Body of pancreas (tissue), 4 donors: ENCODE measurements around the gene SIRT7. TPM values are rescaled to one million over a fixed set of nuclear protein-coding genes. Genes with fewer than 3 reads are reported as not detected.

ENCODE experiments used
- ATAC-seq: fragments of 150-250 bp; one replicate; pipeline ENCODE4 v1.9.1; 2016
- DNase-seq, 4 donors: peaks; one replicate each; pipeline ENCODE4 v3.0.0-alpha.2; 2019
- H3K27ac ChIP-seq, 4 donors: fragments of 200-600 bp; sonication (generic); 1 replicate in 3 of 4; 2 replicates in 1 of 4; pipeline versions ENCODE4 v1.5.1 to v1.6.1; 2016 to 2019; ENCODE audit warnings: mild to moderate bottlenecking in 1 of 4, mixed read lengths in 1 of 4, moderate library complexity in 1 of 4
- H3K27me3 ChIP-seq, 2 donors: fragments of 200-600 bp; sonication (generic); one replicate each; pipeline ENCODE4 v1.6.0; 2016; ENCODE audit warnings: mild to moderate bottlenecking in 1 of 2
- H3K36me3 ChIP-seq, 2 donors: fragments of 200-600 bp; sonication (generic); replicated peaks in 1 of 2; 2 replicates each; pipeline ENCODE4 v1.5.1; 2016; ENCODE audit warnings: low read depth in 2 of 2; ENCODE audit not compliant: insufficient read depth in 1 of 2
- H3K4me1 ChIP-seq: fragments of 200-600 bp; sonication (generic); one replicate; pipeline ENCODE4 v1.6.0; 2016
- H3K4me3 ChIP-seq, 2 donors: fragments of 200-600 bp; sonication (generic); 1 replicate in 1 of 2; 2 replicates in 1 of 2; pipeline ENCODE4 v1.5.1; 2016 to 2019
- H3K9me3 ChIP-seq, 3 donors: fragments of 200-600 bp; sonication (generic); 1 replicate in 2 of 3; 2 replicates in 1 of 3; pipeline ENCODE4 v1.5.1; 2016
- POLR2A ChIP-seq, 3 donors: fragments of 450-650 bp; IDR thresholded peaks; one replicate each; pipeline ENCODE4 v1.6.1; 2016; ENCODE audit warnings: antibody characterized with exemption in 3 of 3, mild to moderate bottlenecking in 2 of 3
- WGBS, 2 donors: methylation state at CpG; one replicate each; pipeline ENCODE4 v1.1.5; 2017; 5-methylcytosine and 5-hydroxymethylcytosine counted together
- intact Hi-C: fragments of 100-400 bp; cut with DNase I; formaldehyde crosslinking; loops from one replicate; pipeline ENCODE4 v1.15.1; 2023
- total RNA-seq, 2 donors: library from RNA; depleted of rRNA; stranded (reverse); fragments of >200 nt; gene quantifications; one replicate each; pipeline ENCODE4 v1.1.0, GENCODE V29; 2016
- TF ChIP-seq, protein P1 (sequence below), 7 experiments: fragments of 450-650 bp in 4 of 7; fragments of 200-600 bp in 3 of 7; sonication (generic) in 3 of 7; IDR thresholded peaks; one replicate each; pipeline ENCODE4 v1.5.1; 2016 to 2019; ENCODE audit warnings: antibody characterized with exemption in 7 of 7

SIRT7 gene
- total RNA-seq, 2 donors from 2014 or later: 23.9 to 48.5 TPM

- intact Hi-C loops: no loop called here
- H3K27me3 ChIP-seq: no peaks in the 10 kb centered on the region
- TF ChIP-seq, protein P1, sequence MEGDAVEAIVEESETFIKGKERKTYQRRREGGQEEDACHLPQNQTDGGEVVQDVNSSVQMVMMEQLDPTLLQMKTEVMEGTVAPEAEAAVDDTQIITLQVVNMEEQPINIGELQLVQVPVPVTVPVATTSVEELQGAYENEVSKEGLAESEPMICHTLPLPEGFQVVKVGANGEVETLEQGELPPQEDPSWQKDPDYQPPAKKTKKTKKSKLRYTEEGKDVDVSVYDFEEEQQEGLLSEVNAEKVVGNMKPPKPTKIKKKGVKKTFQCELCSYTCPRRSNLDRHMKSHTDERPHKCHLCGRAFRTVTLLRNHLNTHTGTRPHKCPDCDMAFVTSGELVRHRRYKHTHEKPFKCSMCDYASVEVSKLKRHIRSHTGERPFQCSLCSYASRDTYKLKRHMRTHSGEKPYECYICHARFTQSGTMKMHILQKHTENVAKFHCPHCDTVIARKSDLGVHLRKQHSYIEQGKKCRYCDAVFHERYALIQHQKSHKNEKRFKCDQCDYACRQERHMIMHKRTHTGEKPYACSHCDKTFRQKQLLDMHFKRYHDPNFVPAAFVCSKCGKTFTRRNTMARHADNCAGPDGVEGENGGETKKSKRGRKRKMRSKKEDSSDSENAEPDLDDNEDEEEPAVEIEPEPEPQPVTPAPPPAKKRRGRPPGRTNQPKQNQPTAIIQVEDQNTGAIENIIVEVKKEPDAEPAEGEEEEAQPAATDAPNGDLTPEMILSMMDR (IDR thresholded peaks at IDR 0.05): no peak
- TF ChIP-seq POLR2A (IDR thresholded peaks at IDR 0.05): no peak
- 67 to 92% methylated on average over 1 to 11 of the region's 11 CpGs for WGBS, 2 donors
- DNase-seq: no peak
- H3K4me3 ChIP-seq: no peak overlapping the region
- H3K4me1 ChIP-seq: peaks cover 14% of the 10 kb centered on the region
- H3K36me3 ChIP-seq: peaks cover 6 to 13% of the 10 kb centered on the region in 2 donors
- ATAC-seq: no peak
- H3K9me3 ChIP-seq: no peaks in the 10 kb centered on the region
- H3K27ac ChIP-seq: no peak overlapping the region
Observed at GRCh38 chr17:81885869-81886548, 32.0 kb downstream of the SIRT7 start.

- no peak overlapping the region for H3K4me3 ChIP-seq
- H3K36me3 ChIP-seq: peaks cover 6 to 13% of the 10 kb centered on the region in 2 donors
- DNase-seq (no peak), ATAC-seq (no peak)
- no peak overlapping the region for H3K27ac ChIP-seq
- H3K9me3 ChIP-seq: no peaks in the 10 kb centered on the region
- H3K27me3 ChIP-seq: no peaks in the 10 kb centered on the region
- TF ChIP-seq, protein P1 (IDR thresholded peaks at IDR 0.05): no peak
- TF ChIP-seq POLR2A (IDR thresholded peaks at IDR 0.05): no peak
- WGBS, 2 donors: 82 to 89% methylated on average over 10 of the region's 10 CpGs
- intact Hi-C loops: no loop called here
- peaks cover 10% of the 10 kb centered on the region for H3K4me1 ChIP-seq
Observed at GRCh38 chr17:81885454-81885853, 32.5 kb downstream of the SIRT7 start.

- TF ChIP-seq POLR2A (IDR thresholded peaks at IDR 0.05): no peak
- TF ChIP-seq, protein P1 (IDR thresholded peaks at IDR 0.05): no peak
- ATAC-seq (no peak), DNase-seq (no peak)
- WGBS, 2 donors: 87 to 97% methylated on average over 3 to 5 of the region's 5 CpGs
- Histone ChIP-seq H3K36me3 (peaks cover 6 to 13% of the 10 kb centered on the region in 2 donors), H3K9me3 (no peaks in the 10 kb centered on the region), H3K4me1 (peaks cover 5% of the 10 kb centered on the region), H3K27me3 (no peaks in the 10 kb centered on the region), H3K4me3 (no peak overlapping the region), H3K27ac (no peak overlapping the region)
- intact Hi-C loops: no loop called here
Observed at GRCh38 chr17:81884968-81885367, 33.0 kb downstream of the SIRT7 start.

GRCh38 chr17:81884520-81884919 lies 33.5 kb downstream of the SIRT7 start:
- DNase-seq: no peak

More at GRCh38 chr17:81884520-81884919, 33.5 kb downstream of the SIRT7 start:
- no peak for ATAC-seq
- TF ChIP-seq POLR2A (IDR thresholded peaks at IDR 0.05): no peak
- TF ChIP-seq, protein P1 (IDR thresholded peaks at IDR 0.05): no peak
- intact Hi-C loops: no loop called here
- Histone ChIP-seq H3K4me1 (peaks cover under 1% of the 10 kb centered on the region), H3K36me3 (peaks cover 6 to 13% of the 10 kb centered on the region in 2 donors), H3K27ac (no peak overlapping the region), H3K27me3 (no peaks in the 10 kb centered on the region), H3K9me3 (no peaks in the 10 kb centered on the region), H3K4me3 (no peak overlapping the region)
- WGBS, 2 donors: 62 to 80% methylated on average over 6 to 11 of the region's 11 CpGs
